Subcutaneous abdominal adipose tissue (tissue), 5 donors: ENCODE data around the gene CDCA5.
"Not testable (repeated sequence)": the region's sequence is repeated elsewhere in the genome, so short reads cannot be mapped to it uniquely, and the experiment has no call there.

ENCODE experiments used
- H3K27ac ChIP-seq: one replicate; pipeline ENCODE4 v1.7.0; 2013; ENCODE audit warnings: low read depth, mild to moderate bottlenecking, inconsistent platforms, low read length, moderate library complexity
- H3K27me3 ChIP-seq, 5 donors: one replicate each; pipeline ENCODE4 v1.7.0; 2013; ENCODE audit warnings: low read length in 5 of 5, inconsistent platforms in 1 of 5; ENCODE audit not compliant: control insufficient read depth in 5 of 5, insufficient read depth in 4 of 5
- H3K36me3 ChIP-seq, 5 donors: one replicate each; pipeline ENCODE4 v1.7.0; 2013; ENCODE audit warnings: low read length in 5 of 5; ENCODE audit not compliant: control insufficient read depth in 5 of 5, insufficient read depth in 5 of 5
- H3K4me1 ChIP-seq, 5 donors: one replicate each; pipeline ENCODE4 v1.7.0; 2013; ENCODE audit warnings: low read length in 5 of 5, mild to moderate bottlenecking in 3 of 5, moderate library complexity in 1 of 5; ENCODE audit not compliant: control insufficient read depth in 5 of 5, insufficient read depth in 5 of 5
- H3K4me3 ChIP-seq, 5 donors: one replicate each; pipeline ENCODE4 v1.7.0; 2013; ENCODE audit warnings: low read length in 5 of 5, low read depth in 1 of 5
- H3K9ac ChIP-seq, 5 donors: one replicate each; pipeline ENCODE4 v1.7.0; 2013; ENCODE audit warnings: low read length in 5 of 5, mild to moderate bottlenecking in 4 of 5, moderate library complexity in 3 of 5
- H3K9me3 ChIP-seq, 5 donors: one replicate each; pipeline ENCODE4 v1.7.0; 2013; ENCODE audit warnings: low read length in 5 of 5; ENCODE audit not compliant: control insufficient read depth in 5 of 5
- donor health status: healthy.
- donor health status: healthy.
- donor health status: healthy.
- donor health status: healthy.
- donor health status: healthy.

The CDCA5 gene

DNA sequence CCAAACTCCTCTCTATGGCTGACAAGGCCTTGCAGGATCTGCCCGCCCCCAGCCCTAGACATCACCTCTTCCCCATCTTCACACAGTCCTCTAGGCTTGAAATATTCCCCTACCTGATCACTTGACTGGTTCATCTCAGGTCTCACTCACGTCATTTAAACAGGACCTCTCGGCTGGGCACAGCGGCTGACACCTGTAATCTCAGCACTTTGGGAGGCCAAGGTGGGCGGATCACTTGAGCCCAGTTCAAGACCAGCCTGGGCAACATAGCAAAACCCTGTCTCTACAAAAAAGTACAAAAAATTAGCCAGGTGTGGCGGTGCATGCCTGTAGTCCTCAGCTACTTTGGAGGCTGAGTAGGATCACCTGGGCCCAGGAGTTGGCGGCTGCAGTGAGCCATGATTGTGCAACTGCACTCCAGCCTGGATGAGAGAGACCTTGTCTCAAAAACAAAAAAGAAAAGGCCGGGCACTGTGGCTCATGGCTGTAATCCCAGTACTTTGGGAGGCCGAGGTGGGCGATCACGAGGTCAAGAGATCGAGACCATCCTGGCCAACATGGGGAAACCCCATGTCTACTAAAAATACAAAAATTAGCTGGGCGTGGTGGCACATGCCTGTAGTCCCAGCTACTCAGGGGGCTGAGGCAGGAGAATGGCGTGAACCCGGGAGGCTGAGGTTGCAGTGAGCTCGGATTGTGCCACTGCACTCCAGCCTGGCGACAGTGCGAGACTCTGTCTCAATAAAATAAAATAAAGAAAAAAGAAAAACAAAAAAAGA lies 35.2 kb upstream of the CDCA5 start:
- not testable (repeated sequence) for H3K9ac ChIP-seq, H3K9me3 ChIP-seq, H3K27me3 ChIP-seq, H3K4me3 ChIP-seq
- Histone ChIP-seq H3K36me3 (peaks cover 0 to 43% (median 32%) of the 10 kb centered on the region in 5 donors), H3K4me1 (peaks cover 6 to 51% (median 42%) of the 10 kb centered on the region in 5 donors), H3K27ac (peak overlapping the region; percentile 86)

DNA sequence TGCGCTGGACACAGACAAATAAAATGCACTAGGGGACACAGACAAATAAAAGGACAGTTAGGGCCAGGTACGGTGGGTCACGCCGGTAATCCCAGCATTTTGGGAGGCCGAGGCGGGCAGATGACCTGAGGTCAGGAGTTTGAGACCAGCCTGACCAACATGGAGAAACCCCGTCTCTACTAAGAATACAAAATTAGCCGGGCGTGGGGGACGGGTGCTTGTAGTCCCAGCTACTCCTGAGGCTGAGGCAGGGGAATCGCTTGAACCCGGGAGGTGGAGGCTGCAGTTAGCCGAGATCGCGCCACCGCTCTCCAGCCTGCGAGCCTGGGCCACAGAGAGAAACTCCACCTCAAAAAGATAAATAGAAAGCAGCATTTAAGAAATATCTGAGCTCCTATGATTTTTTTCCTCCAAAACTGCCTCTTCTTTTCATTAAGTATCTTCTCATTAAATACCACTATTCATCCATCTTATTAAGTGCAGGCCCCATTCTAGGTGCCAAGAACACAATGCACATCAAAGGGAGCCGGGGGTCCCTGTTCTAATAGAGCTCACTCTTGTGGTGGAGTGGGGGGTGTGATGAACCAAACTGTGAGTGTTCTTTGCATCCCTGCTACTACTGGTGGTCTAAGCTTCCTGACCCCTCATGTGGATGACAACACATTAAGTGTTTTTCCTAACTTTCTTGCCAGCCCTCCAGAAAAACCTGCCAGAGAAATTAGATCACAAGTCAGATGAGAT lies 34.4 kb upstream of the CDCA5 start:
- H3K27me3 ChIP-seq: no peaks in the 10 kb centered on the region
- peaks cover 0 to 43% (median 31%) of the 10 kb centered on the region in 5 donors for H3K36me3 ChIP-seq
- peaks cover 6 to 58% (median 45%) of the 10 kb centered on the region in 5 donors for H3K4me1 ChIP-seq
- H3K9ac ChIP-seq: no peak overlapping the region
- H3K9me3 ChIP-seq: no peaks in the 10 kb centered on the region
- peak overlapping the region; percentile 86 for H3K27ac ChIP-seq
- H3K4me3 ChIP-seq: peak overlapping the region in 1 of 5 donors; percentile 90

DNA sequence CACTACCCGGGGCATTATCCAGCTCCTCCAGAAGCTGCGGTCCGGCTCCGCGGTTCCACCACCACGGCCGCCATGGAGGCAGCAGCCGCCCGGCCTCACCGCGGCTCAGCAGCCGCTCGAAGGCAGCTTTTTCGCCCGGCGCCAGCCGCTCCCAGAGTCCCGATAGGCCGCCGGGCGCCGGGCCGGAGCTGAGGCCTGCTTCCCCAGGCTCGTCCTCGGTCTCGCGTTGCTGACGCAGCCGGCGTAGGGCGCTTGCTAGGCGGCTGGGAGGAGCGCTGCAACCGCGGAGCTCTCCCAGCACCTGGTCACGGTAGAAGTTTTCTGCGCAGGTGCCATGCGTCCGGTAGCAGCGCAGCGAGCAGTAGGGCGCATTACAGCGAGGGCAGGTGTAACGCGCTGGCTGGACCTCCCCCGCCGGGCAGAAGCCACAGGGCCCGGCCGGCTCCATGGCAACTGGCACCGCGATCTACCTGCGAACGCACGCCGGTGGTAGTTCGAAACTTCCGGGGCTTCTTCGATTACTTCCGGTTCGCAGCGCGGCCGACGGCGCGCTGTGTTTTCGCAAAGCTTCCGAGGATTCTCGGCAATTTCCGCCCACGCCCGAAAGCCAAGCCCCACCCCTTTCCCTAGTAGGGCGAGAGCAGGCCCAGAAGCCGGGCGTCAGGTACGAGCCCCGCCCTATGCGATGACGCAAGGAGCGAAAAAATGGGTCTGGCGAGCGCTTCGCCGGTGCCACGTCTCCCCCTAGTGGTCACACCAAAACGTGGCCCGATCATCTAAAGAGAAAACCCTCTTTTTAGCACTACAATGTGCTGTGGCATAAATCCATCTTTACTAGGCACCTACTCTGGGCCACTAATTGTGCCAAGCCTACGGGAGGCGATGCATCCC lies 33.6 kb upstream of the CDCA5 start, which contains the start of gene ZNHIT2:
Gene ZNHIT2, minus strand, starts transcription at position 496 of the 891 bp plus-strand sequence. Its CDS starts 48 bp downstream, at position 448.
- H3K27ac ChIP-seq: peak within 1 kb of the TSS; percentile 86
- H3K9ac ChIP-seq: peak within 1 kb of the TSS in 4 of 5 donors; percentile 84 to 92 (median 90)
- peaks cover 0 to 43% (median 31%) of the 10 kb centered on the region in 5 donors for H3K36me3 ChIP-seq
- no peaks in the 10 kb centered on the region for H3K27me3 ChIP-seq
- no peaks in the 10 kb centered on the region for H3K9me3 ChIP-seq
- H3K4me3 ChIP-seq: peak within 1 kb of the TSS in 4 of 5 donors; percentile 79 to 95 (median 92)
- peaks cover 6 to 58% (median 45%) of the 10 kb centered on the region in 5 donors for H3K4me1 ChIP-seq

- H3K9me3 ChIP-seq: no peaks in the 10 kb centered on the region
- peak overlapping the region in 4 of 5 donors; percentile 84 to 92 (median 90) for H3K9ac ChIP-seq
- H3K36me3 ChIP-seq: peaks cover 0 to 43% (median 31%) of the 10 kb centered on the region in 5 donors
- H3K4me3 ChIP-seq: peak overlapping the region in 4 of 5 donors; percentile 79 to 95 (median 92)
- peaks cover 6 to 62% (median 48%) of the 10 kb centered on the region in 5 donors for H3K4me1 ChIP-seq
- H3K27me3 ChIP-seq: no peaks in the 10 kb centered on the region
- H3K27ac ChIP-seq: peak overlapping the region; percentile 86
Observed at GRCh38 chr11:65116370-65117205, 32.7 kb upstream of the CDCA5 start.

- Histone ChIP-seq H3K36me3 (peaks cover 0 to 39% (median 26%) of the 10 kb centered on the region in 5 donors), H3K4me1 (peaks cover 4 to 62% (median 49%) of the 10 kb centered on the region in 5 donors), H3K27me3 (no peaks in the 10 kb centered on the region), H3K9ac (no peak overlapping the region), H3K27ac (no peak overlapping the region), H3K4me3 (no peak overlapping the region), H3K9me3 (no peaks in the 10 kb centered on the region)
Observed at GRCh38 chr11:65115361-65116082, 31.7 kb upstream of the CDCA5 start.

GRCh38 chr11:65114538-65115171 lies 30.8 kb upstream of the CDCA5 start:
- Histone ChIP-seq H3K9ac (no peak overlapping the region), H3K27ac (no peak overlapping the region), H3K27me3 (no peaks in the 10 kb centered on the region), H3K36me3 (peaks cover 0 to 34% (median 21%) of the 10 kb centered on the region in 5 donors), H3K4me1 (peaks cover 4 to 67% (median 49%) of the 10 kb centered on the region in 5 donors), H3K9me3 (no peaks in the 10 kb centered on the region), H3K4me3 (no peak overlapping the region)

GRCh38 chr11:65113839-65114238 lies 30.0 kb upstream of the CDCA5 start:
- Histone ChIP-seq H3K27ac (no peak overlapping the region), H3K9me3 (no peaks in the 10 kb centered on the region), H3K9ac (no peak overlapping the region)

DNA sequence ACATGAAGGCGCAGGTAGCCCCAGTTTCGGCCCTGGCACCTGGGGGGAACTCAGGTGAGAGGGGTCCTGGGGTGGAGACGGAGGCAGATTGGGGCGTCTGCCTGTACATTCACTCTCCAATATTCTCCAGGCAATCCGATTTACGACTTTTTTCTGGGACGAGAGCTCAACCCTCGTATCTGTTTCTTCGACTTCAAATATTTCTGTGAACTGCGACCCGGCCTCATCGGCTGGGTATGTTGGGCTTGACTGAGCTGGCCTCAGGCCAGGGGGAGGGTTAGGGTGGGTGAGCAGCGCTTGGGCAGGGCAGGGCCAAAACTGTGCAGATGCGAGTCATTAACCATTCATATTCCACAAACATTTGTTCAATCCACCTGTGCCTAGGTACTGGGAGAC lies 29.5 kb upstream of the CDCA5 start:
- Histone ChIP-seq H3K4me1 (peaks cover 4 to 67% (median 49%) of the 10 kb centered on the region in 5 donors), H3K27me3 (no peaks in the 10 kb centered on the region), H3K36me3 (peaks cover 0 to 37% (median 32%) of the 10 kb centered on the region in 5 donors), H3K27ac (no peak overlapping the region), H3K9me3 (no peaks in the 10 kb centered on the region), H3K4me3 (peak overlapping the region in 3 of 5 donors; percentile 58 to 74 (median 71)), H3K9ac (peak overlapping the region in 2 of 5 donors; percentile 74 to 81)

More at GRCh38 chr11:65113839-65114238, 30.0 kb upstream of the CDCA5 start:
- H3K4me3 ChIP-seq: no peak overlapping the region
- no peaks in the 10 kb centered on the region for H3K27me3 ChIP-seq
- H3K36me3 ChIP-seq: peaks cover 0 to 34% (median 28%) of the 10 kb centered on the region in 5 donors
- peaks cover 4 to 67% (median 49%) of the 10 kb centered on the region in 5 donors for H3K4me1 ChIP-seq
